Skin of body (tissue), 2 donors: Measurements from ENCODE around the gene PER1. TPM values are rescaled to one million over a fixed set of nuclear protein-coding genes. Genes with fewer than 3 reads are reported as not detected.

ENCODE experiments used
- DNase-seq: peaks from one replicate; lab custom pipeline; 2025; lab: John Stamatoyannopoulos, UW
- total RNA-seq: library from RNA; depleted of rRNA; stranded (reverse); fragments of >200 nt; gene quantifications from one replicate; pipeline ENCODE4 v1.2.3, GENCODE V29; 2014

Gene PER1
- total RNA-seq, 1 donor from 2014 or later, result 83.5 TPM

DNA sequence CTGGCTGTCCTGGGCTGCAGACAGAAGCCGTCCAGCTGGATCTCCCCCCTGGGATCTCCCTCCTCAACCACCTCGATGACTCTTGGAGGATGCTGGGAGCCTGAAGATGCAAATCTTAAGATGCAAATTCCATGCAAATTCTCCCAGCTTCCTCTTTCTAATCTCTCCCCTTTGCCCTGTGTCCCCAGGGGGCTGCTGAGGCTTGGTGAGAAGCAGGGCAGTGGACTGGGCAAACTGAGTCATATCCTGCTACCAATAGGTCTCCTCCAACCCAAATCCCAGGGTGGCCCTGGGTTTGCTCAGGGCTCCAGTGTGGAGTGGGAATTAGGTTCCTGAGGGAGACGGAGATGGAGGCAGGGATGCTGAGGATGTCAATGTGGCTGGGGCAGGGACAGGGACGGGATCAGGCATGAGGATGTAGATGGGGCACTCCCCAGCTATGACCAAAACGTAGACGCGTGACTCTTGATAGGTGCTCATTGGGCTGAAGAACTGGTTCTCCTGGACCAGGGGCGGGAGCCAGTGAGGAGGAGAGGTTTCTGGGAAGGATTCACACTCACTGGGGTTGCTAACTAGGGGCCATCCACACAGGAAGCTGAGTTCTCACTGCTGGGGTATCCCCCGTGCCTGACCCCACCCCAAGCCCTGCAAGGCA is 61.0 kb downstream of the PER1 start:
- no peak for DNase-seq

Other genes with a start within 250 kb of the PER1 start
- 9.3 TPM for gene RNF227, start 236.1 kb downstream of the PER1 start, total RNA-seq
- gene KCNAB3, start 222.5 kb downstream of the PER1 start, total RNA-seq, result 2.2 TPM
- gene TRAPPC1, start 220.5 kb downstream of the PER1 start, total RNA-seq, result 26.0 TPM
- gene CNTROB, start 220.2 kb downstream of the PER1 start, total RNA-seq, result 25.4 TPM
- 0.39 TPM for gene GUCY2D, start 149.8 kb downstream of the PER1 start, total RNA-seq
- 0.89 TPM for gene ALOX15B, start 113.3 kb downstream of the PER1 start, total RNA-seq
- 10.9 TPM for gene ALOX12B, start 64.7 kb downstream of the PER1 start, total RNA-seq
- 3.2 TPM for gene ALOXE3, start 33.9 kb downstream of the PER1 start, total RNA-seq
- 0.10 TPM for gene HES7, start 28.3 kb downstream of the PER1 start, total RNA-seq
- gene VAMP2, start 10.5 kb upstream of the PER1 start, total RNA-seq, result 18.0 TPM
- gene TMEM107, start 24.0 kb upstream of the PER1 start, total RNA-seq, result 21.6 TPM
- 4.6 TPM for gene BORCS6, start 37.8 kb upstream of the PER1 start, total RNA-seq
- 12.4 TPM for gene AURKB, start 58.2 kb upstream of the PER1 start, total RNA-seq
- 13.2 TPM for gene CTC1, start 95.7 kb upstream of the PER1 start, total RNA-seq
- 20.1 TPM for gene PFAS, start 96.9 kb upstream of the PER1 start, total RNA-seq
- 6.3 TPM for gene RANGRF, start 136.3 kb upstream of the PER1 start, total RNA-seq
- 0.49 TPM for gene SLC25A35, start 143.0 kb upstream of the PER1 start, total RNA-seq
- gene ARHGEF15, start 157.8 kb upstream of the PER1 start, total RNA-seq, result 3.6 TPM
- gene ODF4, start 187.4 kb upstream of the PER1 start, total RNA-seq, result not detected
- 2,559 TPM for gene RPL26, start 230.8 kb upstream of the PER1 start, total RNA-seq
- gene RNF222, start 245.4 kb upstream of the PER1 start, total RNA-seq, result 3.3 TPM